SK-N-SH (cell line): Measurements from ENCODE around the gene PCDHA8. TPM values are rescaled to one million over a fixed set of nuclear protein-coding genes. Genes with fewer than 3 reads are reported as not detected.
"Not testable (repeated sequence)": the region's sequence is repeated elsewhere in the genome, so short reads cannot be mapped to it uniquely, and the experiment has no call there.

Experiments
- CTCF ChIA-PET: fragments of 300-600, 350-600 bp; formaldehyde crosslinking; extraction: SDS; loops from one replicate; lab custom pipeline; 2021; lab: Yijun Ruan, JAX
- POLR2A ChIA-PET: fragments of 350-600 bp; sonication (Branson Sonifier 250); formaldehyde crosslinking; extraction: SDS; loops from one replicate; lab custom pipeline; 2020; ENCODE audit warnings: antibody characterized with exemption, inconsistent platforms; lab: Yijun Ruan, JAX
- DNase-seq: peaks from one replicate; pipeline ENCODE4 v3.0.0; 2012
- H2AFZ ChIP-seq: fragments of 200-600 bp; sonication (generic); 2 replicates; pipeline ENCODE4 v1.8.1; 2016; ENCODE audit warnings: antibody characterized with exemption, mild to moderate bottlenecking, low read depth
- H3F3A ChIP-seq: fragments of 200-600 bp; sonication (generic); replicated peaks from 2 replicates; pipeline ENCODE3; 2016; ENCODE audit warnings: antibody characterized with exemption, mild to moderate bottlenecking; ENCODE audit not compliant: insufficient read depth
- H3K27ac ChIP-seq, 2 experiments: fragments of 200-500 bp in 1 of 2; fragments of 200-600 bp in 1 of 2; sonication (Bioruptor generic) in 1 of 2; sonication (generic), shearing (Covaris generic) in 1 of 2; 2 replicates each; pipeline versions ENCODE4 v1.5.1 to v1.6.1; 2014 to 2016; ENCODE audit warnings: low read depth in 2 of 2, inconsistent platforms in 1 of 2, low read length in 1 of 2, mild to moderate bottlenecking in 1 of 2, mixed read lengths in 1 of 2
- H3K27me3 ChIP-seq: fragments of 200-600 bp; sonication (generic), shearing (Covaris generic); 2 replicates; pipeline ENCODE4 v1.6.1; 2016; ENCODE audit warnings: mixed run types; ENCODE audit not compliant: insufficient read depth
- H3K36me3 ChIP-seq, 2 experiments: fragments of 200-500 bp in 1 of 2; fragments of 200-600 bp in 1 of 2; sonication (Bioruptor generic) in 1 of 2; sonication (generic) in 1 of 2; replicated peaks in 1 of 2; 2 replicates each; pipeline versions ENCODE3 to v1.5.1; 2014 to 2016; ENCODE audit warnings: low read length in 1 of 2, mild to moderate bottlenecking in 1 of 2; ENCODE audit not compliant: insufficient read depth in 2 of 2, control insufficient read depth in 1 of 2
- H3K4me1 ChIP-seq, 2 experiments: fragments of 200-500 bp in 1 of 2; fragments of 200-600 bp in 1 of 2; sonication (Bioruptor generic) in 1 of 2; sonication (generic), shearing (Covaris generic) in 1 of 2; 2 replicates each; pipeline versions ENCODE4 v1.5.1 to v1.6.1; 2014 to 2016; ENCODE audit warnings: low read depth in 1 of 2, low read length in 1 of 2, mixed run types in 1 of 2; ENCODE audit not compliant: insufficient read depth in 2 of 2, control insufficient read depth in 1 of 2
- H3K4me2 ChIP-seq: fragments of 200-600 bp; sonication (generic), shearing (Covaris generic); 2 replicates; pipeline ENCODE4 v1.6.1; 2017; ENCODE audit warnings: mixed run types
- H3K4me3 ChIP-seq, 2 experiments: fragments of 200-500 bp in 1 of 2; fragments of 200-600 bp in 1 of 2; sonication (Bioruptor generic) in 1 of 2; sonication (generic), shearing (Covaris generic) in 1 of 2; 2 replicates each; pipeline versions ENCODE4 v1.5.1 to v1.8.1; 2014 to 2016; ENCODE audit warnings: low read depth in 2 of 2, inconsistent platforms in 1 of 2, low read length in 1 of 2, mild to moderate bottlenecking in 1 of 2, mixed read lengths in 1 of 2, moderate library complexity in 1 of 2
- H3K79me2 ChIP-seq: fragments of 200-600 bp; sonication (generic); 2 replicates; pipeline ENCODE4 v1.8.1; 2017; ENCODE audit warnings: mild to moderate bottlenecking; ENCODE audit not compliant: insufficient read depth
- H3K9ac ChIP-seq: fragments of 200-600 bp; sonication (generic); 2 replicates; pipeline ENCODE4 v1.6.1; 2017; ENCODE audit warnings: mixed run types
- H3K9me2 ChIP-seq: fragments of 200-600 bp; sonication (generic); 2 replicates; pipeline ENCODE4 v1.6.1; 2017; ENCODE audit warnings: mixed run types
- H3K9me3 ChIP-seq: fragments of 200-600 bp; sonication (generic); 2 replicates; pipeline ENCODE4 v1.6.1; 2017; ENCODE audit warnings: mixed run types, mild to moderate bottlenecking, moderate library complexity
- H4K20me1 ChIP-seq: fragments of 200-600 bp; sonication (generic); 2 replicates; pipeline ENCODE4 v1.6.1; 2017; ENCODE audit warnings: mild to moderate bottlenecking, mixed run types; ENCODE audit not compliant: insufficient read depth
- CTCF ChIP-seq: fragments of 200-600 bp; sonication (generic); IDR thresholded peaks from 2 replicates; pipeline ENCODE4 v1.6.1; 2017; ENCODE audit warnings: antibody characterized with exemption, mild to moderate bottlenecking, moderate library complexity
- ELF1 ChIP-seq: IDR thresholded peaks from 2 replicates; pipeline ENCODE4 v1.4.0; 2012
- EP300 ChIP-seq, 2 experiments: IDR thresholded peaks; 2 replicates each; pipeline versions ENCODE4 v1.4.0 to v1.6.1; 2012; ENCODE audit warnings: borderline replicate concordance in 1 of 2, low read depth in 1 of 2, low read length in 1 of 2
- FOSL2 ChIP-seq: IDR thresholded peaks from 2 replicates; pipeline ENCODE4 v1.4.0; 2012; ENCODE audit warnings: low read depth, mild to moderate bottlenecking, moderate library complexity, borderline replicate concordance
- FOXM1 ChIP-seq: IDR thresholded peaks from 2 replicates; pipeline ENCODE4 v1.4.0; 2012; ENCODE audit warnings: low read depth, mild to moderate bottlenecking
- MAX ChIP-seq: IDR thresholded peaks from 2 replicates; pipeline ENCODE4 v1.4.0; 2012; ENCODE audit warnings: low read depth
- PBX3 ChIP-seq: IDR thresholded peaks from 2 replicates; pipeline ENCODE4; 2012
- RAD21 ChIP-seq: IDR thresholded peaks from 2 replicates; pipeline ENCODE4 v1.6.1; 2012; ENCODE audit warnings: mild to moderate bottlenecking, low read length
- RFX5 ChIP-seq: IDR thresholded peaks from 2 replicates; pipeline ENCODE4 v1.6.1; 2012; ENCODE audit warnings: mild to moderate bottlenecking, improper control_type of control experiment, low read length
- SIN3A ChIP-seq: IDR thresholded peaks from 2 replicates; pipeline ENCODE4 v1.6.1; 2012; ENCODE audit warnings: low read depth, mild to moderate bottlenecking, low read length, moderate library complexity, borderline replicate concordance
- SMC3 ChIP-seq: IDR thresholded peaks from 2 replicates; pipeline ENCODE4 v1.6.1; 2012; ENCODE audit warnings: low read depth, low read length, improper control_type of control experiment
- TAF1 ChIP-seq: IDR thresholded peaks from 2 replicates; pipeline ENCODE4 v1.6.1; 2012; ENCODE audit warnings: low read depth, mild to moderate bottlenecking, low read length, moderate library complexity, borderline replicate concordance
- YY1 ChIP-seq: IDR thresholded peaks from 2 replicates; pipeline ENCODE4 v1.4.0; 2012; ENCODE audit warnings: low read depth, mild to moderate bottlenecking
- WGBS: methylation state at CpG from one replicate; pipeline ENCODE4 v1.1.6; 2017; ENCODE audit warnings: low lambda C conversion rate; 5-methylcytosine and 5-hydroxymethylcytosine counted together
- polyA plus RNA-seq, 3 experiments: library from polyadenylated mRNA; depleted of rRNA; stranded (reverse); fragments of >200 nt; gene quantifications; 2 replicates each; pipeline ENCODE4 v1.2.3, GENCODE V29; 2012

Gene PCDHA8
- polyA plus RNA-seq, 1 of the 3 experiments (the other 2 are of a cell fraction): 0.54 TPM

GRCh38 chr5:140802381-140802780 is 38.6 kb upstream of the PCDHA8 start:
- H3K4me3 ChIP-seq, CTCF ChIA-PET, H3F3A ChIP-seq, H3K4me2 ChIP-seq, H3K79me2 ChIP-seq, H3K27me3 ChIP-seq, POLR2A ChIA-PET, DNase-seq, H3K9me2 ChIP-seq, H3K4me1 ChIP-seq, H3K36me3 ChIP-seq, H2AFZ ChIP-seq, H4K20me1 ChIP-seq, H3K9ac ChIP-seq, H3K27ac ChIP-seq: not testable (repeated sequence)
- 88% methylated on average over 39 of the region's 45 CpGs for WGBS
- H3K9me3 ChIP-seq: peaks cover 19% of the 10 kb centered on the region; the same call in 1 of the 2 replicates

GRCh38 chr5:140802781-140803271 is 38.2 kb upstream of the PCDHA8 start:
- CTCF ChIA-PET: no interaction called here
- Histone ChIP-seq H3K9me2 (no peaks in the 10 kb centered on the region), H4K20me1 (no peaks in the 10 kb centered on the region), H3K4me1 (no peaks in the 10 kb centered on the region; a peak in 1 of 4 replicates), H3K4me3 (no peak overlapping the region; a peak in 1 of 4 replicates), H3K27me3 (no peaks in the 10 kb centered on the region), H3K9ac (no peak overlapping the region), H3F3A (no peaks in the 10 kb centered on the region), H2AFZ (no peak overlapping the region), H3K36me3 (no peaks in the 10 kb centered on the region), H3K27ac (no peak overlapping the region), H3K79me2 (no peaks in the 10 kb centered on the region), H3K4me2 (no peak overlapping the region), H3K9me3 (peaks cover 19% of the 10 kb centered on the region; the same call in 1 of the 2 replicates)
- POLR2A ChIA-PET: no interaction called here
- TF ChIP-seq TAF1 (no peak), FOSL2 (no peak), SIN3A (no peak), RAD21 (no peak), RFX5 (no peak), ELF1 (no peak), SMC3 (no peak), CTCF (no peak), MAX (no peak), PBX3 (no peak), EP300 (IDR thresholded peaks at IDR 0.05; ENCODE audit: borderline replicate concordance in 1 of 2, low read depth in 1 of 2, low read length in 1 of 2) (no peak), YY1 (no peak), FOXM1 (no peak)
- WGBS: 92% methylated on average over 40 of the region's 53 CpGs
- no peak for DNase-seq
